Neural progenitor cell (in vitro differentiated cells): ENCODE data around the gene GCK. TPM values are rescaled to one million over a fixed set of nuclear protein-coding genes. Genes with fewer than 3 reads are reported as not detected.

Experiments
- DNase-seq: peaks from one replicate; pipeline ENCODE4 v3.0.0-alpha.2; 2016; ENCODE audit warnings: low spot score
- H2AFZ ChIP-seq: fragments of 200-600 bp; sonication (generic); replicated peaks from 2 replicates; pipeline ENCODE4 v1.6.1; 2016; ENCODE audit warnings: antibody characterized with exemption
- H3F3A ChIP-seq: fragments of 200-600 bp; sonication (generic); 2 replicates; pipeline ENCODE4 v1.6.1; 2016; ENCODE audit warnings: antibody characterized with exemption, low read depth
- H3K27ac ChIP-seq: fragments of 200-600 bp; sonication (generic); 2 replicates; pipeline ENCODE4 v1.5.1; 2016; ENCODE audit warnings: mild to moderate bottlenecking
- H3K27me3 ChIP-seq: fragments of 200-600 bp; sonication (generic); 2 replicates; pipeline ENCODE4 v1.6.1; 2016; ENCODE audit warnings: mild to moderate bottlenecking, moderate library complexity
- H3K36me3 ChIP-seq: fragments of 200-600 bp; sonication (generic); 2 replicates; pipeline ENCODE4 v1.5.1; 2016
- H3K4me1 ChIP-seq: fragments of 200-600 bp; sonication (generic); 2 replicates; pipeline ENCODE4 v1.6.1; 2016; ENCODE audit warnings: mixed run types
- H3K4me2 ChIP-seq: fragments of 200-600 bp; sonication (generic); 2 replicates; pipeline ENCODE4 v1.6.1; 2016
- H3K4me3 ChIP-seq: fragments of 200-600 bp; sonication (generic); 2 replicates; pipeline ENCODE4 v1.5.1; 2016
- H3K79me2 ChIP-seq: fragments of 200-600 bp; sonication (generic); 2 replicates; pipeline ENCODE4 v1.6.1; 2016; ENCODE audit warnings: low read depth
- H3K9ac ChIP-seq: fragments of 200-600 bp; sonication (generic); 2 replicates; pipeline ENCODE4 v1.6.1; 2016
- H3K9me3 ChIP-seq: fragments of 200-600 bp; sonication (generic); 2 replicates; pipeline ENCODE4 v1.5.1; 2016; ENCODE audit warnings: low read depth
- H4K20me1 ChIP-seq: fragments of 200-600 bp; sonication (generic); 2 replicates; pipeline ENCODE4 v1.6.1; 2016; ENCODE audit warnings: low read depth
- H3K27ac Mint-ChIP-seq: 3 replicates; pipeline ENCODE4 v1.8.0; 2021; ENCODE audit warnings: mixed read lengths
- H3K27me3 Mint-ChIP-seq: 2 replicates; pipeline ENCODE4 v1.8.0; 2022; ENCODE audit warnings: low read depth, mild to moderate bottlenecking, inconsistent platforms, moderate library complexity, mixed read lengths; ENCODE audit not compliant: insufficient read depth
- H3K36me3 Mint-ChIP-seq: 3 replicates; pipeline ENCODE4 v1.8.0; 2021; ENCODE audit warnings: mixed read lengths
- H3K4me1 Mint-ChIP-seq: 3 replicates; pipeline ENCODE4 v1.8.0; 2021; ENCODE audit warnings: mixed read lengths
- H3K4me3 Mint-ChIP-seq: 3 replicates; pipeline ENCODE4 v1.8.0; 2021; ENCODE audit warnings: mild to moderate bottlenecking, moderate library complexity, mixed read lengths
- H3K9me3 Mint-ChIP-seq: 3 replicates; pipeline ENCODE4 v1.8.0; 2020; ENCODE audit warnings: mixed read lengths
- EZH2 ChIP-seq: fragments of 200-600 bp; sonication (generic); IDR thresholded peaks from 2 replicates; pipeline ENCODE4 v1.6.1; 2017; ENCODE audit warnings: antibody characterized with exemption, mild to moderate bottlenecking, moderate library complexity
- EZH2phosphoT487 ChIP-seq: fragments of 200-600 bp; sonication (generic); IDR thresholded peaks from 2 replicates; pipeline ENCODE4 v1.6.1; 2017; ENCODE audit warnings: antibody characterized with exemption
- total RNA-seq: library from RNA; depleted of rRNA; stranded (reverse); fragments of >200 nt; gene quantifications from 2 replicates; pipeline ENCODE4 v1.2.3, GENCODE V29; 2015; ENCODE audit warnings: low replicate concordance
- TF ChIP-seq, protein P1 (sequence below): fragments of 200-600 bp; sonication (generic); IDR thresholded peaks from 2 replicates; pipeline ENCODE4 v1.5.1; 2017; ENCODE audit warnings: antibody characterized with exemption, mild to moderate bottlenecking

The GCK gene
- total RNA-seq, 1 donor from 2014 or later: not detected

DNA sequence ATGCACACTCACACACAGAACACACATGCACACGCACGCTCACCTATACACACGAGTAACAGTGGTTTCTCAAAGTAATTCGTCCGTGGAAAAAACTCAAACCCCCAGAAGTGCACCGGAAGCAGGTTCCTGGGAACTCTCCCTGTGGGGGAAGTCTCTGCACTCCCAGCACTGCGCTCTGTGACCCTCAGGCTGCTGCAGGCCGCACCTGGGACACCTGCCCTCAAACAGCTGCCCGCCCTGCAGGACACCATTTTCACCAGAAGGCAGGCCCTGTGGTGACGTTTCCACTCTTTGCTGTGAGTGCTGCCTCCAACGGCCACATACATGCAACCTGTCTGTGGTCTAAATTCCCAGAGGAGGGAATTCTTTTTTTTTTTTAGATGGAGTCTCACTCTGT lies 32.8 kb upstream of the GCK start:
- no peak overlapping the region for H3K27ac ChIP-seq
- DNase-seq: no peak
- H3K27me3 ChIP-seq: no peaks in the 10 kb centered on the region
- Mint-ChIP-seq H3K36me3 (no peaks in the 10 kb centered on the region), H3K4me1 (peaks cover 45% of the 10 kb centered on the region), H3K27ac (peak overlapping the region; percentile 58), H3K27me3 (peaks cover 9% of the 10 kb centered on the region), H3K4me3 (no peak overlapping the region), H3K9me3 (no peaks in the 10 kb centered on the region)
- no peaks in the 10 kb centered on the region for H3K9me3 ChIP-seq
- no peaks in the 10 kb centered on the region for H3K36me3 ChIP-seq
- H4K20me1 ChIP-seq: no peaks in the 10 kb centered on the region
- H3K4me2 ChIP-seq: no peak overlapping the region
- peaks cover 9% of the 10 kb centered on the region for H3F3A ChIP-seq
- H3K79me2 ChIP-seq: no peaks in the 10 kb centered on the region
- H3K4me3 ChIP-seq: no peak overlapping the region
- TF ChIP-seq, protein P1, sequence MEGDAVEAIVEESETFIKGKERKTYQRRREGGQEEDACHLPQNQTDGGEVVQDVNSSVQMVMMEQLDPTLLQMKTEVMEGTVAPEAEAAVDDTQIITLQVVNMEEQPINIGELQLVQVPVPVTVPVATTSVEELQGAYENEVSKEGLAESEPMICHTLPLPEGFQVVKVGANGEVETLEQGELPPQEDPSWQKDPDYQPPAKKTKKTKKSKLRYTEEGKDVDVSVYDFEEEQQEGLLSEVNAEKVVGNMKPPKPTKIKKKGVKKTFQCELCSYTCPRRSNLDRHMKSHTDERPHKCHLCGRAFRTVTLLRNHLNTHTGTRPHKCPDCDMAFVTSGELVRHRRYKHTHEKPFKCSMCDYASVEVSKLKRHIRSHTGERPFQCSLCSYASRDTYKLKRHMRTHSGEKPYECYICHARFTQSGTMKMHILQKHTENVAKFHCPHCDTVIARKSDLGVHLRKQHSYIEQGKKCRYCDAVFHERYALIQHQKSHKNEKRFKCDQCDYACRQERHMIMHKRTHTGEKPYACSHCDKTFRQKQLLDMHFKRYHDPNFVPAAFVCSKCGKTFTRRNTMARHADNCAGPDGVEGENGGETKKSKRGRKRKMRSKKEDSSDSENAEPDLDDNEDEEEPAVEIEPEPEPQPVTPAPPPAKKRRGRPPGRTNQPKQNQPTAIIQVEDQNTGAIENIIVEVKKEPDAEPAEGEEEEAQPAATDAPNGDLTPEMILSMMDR: no peak
- TF ChIP-seq EZH2 (no peak), EZH2phosphoT487 (no peak)
- H3K9ac ChIP-seq: no peak overlapping the region
- peaks cover 44% of the 10 kb centered on the region for H3K4me1 ChIP-seq
- no peak overlapping the region for H2AFZ ChIP-seq

DNA sequence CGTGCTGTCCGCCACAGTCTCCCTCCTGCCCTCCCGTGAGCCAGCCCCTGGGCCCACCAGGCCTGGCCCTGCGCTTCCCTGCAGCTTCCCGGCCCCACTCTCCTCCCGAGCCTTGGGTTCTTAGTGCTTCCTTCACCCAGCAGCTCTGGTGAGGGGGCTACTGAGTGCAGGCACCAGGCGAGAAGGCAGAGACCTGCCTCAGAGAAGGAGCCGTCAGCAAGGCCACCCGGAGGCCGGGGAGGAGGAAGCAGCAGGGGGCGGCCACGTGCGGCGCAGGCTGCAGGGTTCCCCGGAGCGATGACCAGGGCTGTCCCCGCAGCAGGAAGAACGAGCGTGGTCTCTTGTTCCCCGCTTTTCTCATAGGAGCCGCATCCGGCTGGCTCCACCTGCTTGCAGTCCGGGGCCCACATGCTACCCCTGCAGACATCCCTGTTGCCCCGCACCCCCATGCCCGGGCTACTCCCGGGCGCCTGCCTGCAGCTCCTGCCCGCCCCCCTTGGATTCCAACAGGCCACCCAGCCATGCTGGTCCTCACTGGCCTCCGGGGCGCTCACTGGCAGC lies 32.1 kb upstream of the GCK start:
- no peak overlapping the region for H3K4me3 ChIP-seq
- Mint-ChIP-seq H3K36me3 (no peaks in the 10 kb centered on the region), H3K4me3 (no peak overlapping the region), H3K27ac (no peak overlapping the region), H3K4me1 (peaks cover 53% of the 10 kb centered on the region), H3K9me3 (no peaks in the 10 kb centered on the region), H3K27me3 (peaks cover 11% of the 10 kb centered on the region)
- no peaks in the 10 kb centered on the region for H3K36me3 ChIP-seq
- no peak overlapping the region for H2AFZ ChIP-seq
- H3K27ac ChIP-seq: no peak overlapping the region
- H3K9me3 ChIP-seq: no peaks in the 10 kb centered on the region
- no peaks in the 10 kb centered on the region for H3K27me3 ChIP-seq
- H4K20me1 ChIP-seq: no peaks in the 10 kb centered on the region
- H3K4me1 ChIP-seq: peaks cover 49% of the 10 kb centered on the region
- peaks cover 9% of the 10 kb centered on the region for H3F3A ChIP-seq
- H3K9ac ChIP-seq: no peak overlapping the region
- no peak overlapping the region for H3K4me2 ChIP-seq
- DNase-seq: no peak
- TF ChIP-seq EZH2phosphoT487: no peak
- H3K79me2 ChIP-seq: no peaks in the 10 kb centered on the region

DNA sequence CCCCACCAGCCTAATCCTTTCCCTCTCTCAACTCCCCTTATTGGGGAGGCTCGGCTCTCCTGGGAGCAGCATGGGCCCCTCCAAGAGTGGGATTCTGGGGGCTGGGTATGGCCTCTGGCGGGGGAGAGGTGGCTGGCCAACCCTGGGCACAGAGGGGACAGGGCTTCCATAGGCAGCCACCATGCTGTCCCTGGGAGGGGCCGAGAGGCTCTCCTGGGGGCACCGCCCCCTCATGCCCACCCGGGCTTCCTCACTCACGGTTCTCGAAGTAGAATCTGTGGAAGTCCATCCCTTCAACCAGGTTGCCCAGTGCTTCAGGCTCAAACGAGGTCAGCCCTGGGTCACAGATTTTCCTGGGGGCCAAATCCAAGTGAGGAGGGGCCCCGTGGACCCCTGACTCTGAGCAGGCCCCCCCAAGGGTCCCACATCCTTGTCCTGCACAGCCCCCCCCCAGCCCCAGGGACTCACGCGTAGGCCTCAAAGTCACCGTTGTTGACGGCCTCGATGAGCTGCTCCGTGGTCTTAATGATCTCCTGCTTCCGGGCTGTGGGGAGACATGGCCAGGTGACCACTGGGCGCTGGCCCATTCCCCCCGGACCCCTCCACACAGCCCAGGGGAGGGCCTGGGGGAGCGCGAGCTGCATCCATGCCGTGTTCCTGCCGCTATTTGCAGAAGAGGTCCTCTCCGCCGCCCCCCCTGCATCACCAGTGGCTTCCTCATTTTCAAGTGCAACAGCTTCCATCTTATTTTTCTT lies 31.3 kb upstream of the GCK start:
- peaks cover 14% of the 10 kb centered on the region for H3K27me3 Mint-ChIP-seq
- H3K9me3 Mint-ChIP-seq: no peaks in the 10 kb centered on the region
- H3K4me1 Mint-ChIP-seq: peaks cover 52% of the 10 kb centered on the region
- H3K4me1 ChIP-seq: peaks cover 49% of the 10 kb centered on the region
- no peak overlapping the region for H3K9ac ChIP-seq
- H3K79me2 ChIP-seq: no peaks in the 10 kb centered on the region
- no peak overlapping the region for H3K27ac ChIP-seq
- no peaks in the 10 kb centered on the region for H3K9me3 ChIP-seq
- H3K4me2 ChIP-seq: no peak overlapping the region
- H3K27me3 ChIP-seq: no peaks in the 10 kb centered on the region
- H3K27ac Mint-ChIP-seq: no peak overlapping the region
- H4K20me1 ChIP-seq: no peaks in the 10 kb centered on the region
- TF ChIP-seq, protein P1: no peak
- TF ChIP-seq EZH2phosphoT487: no peak
- no peak for TF ChIP-seq EZH2
- no peak overlapping the region for H3K4me3 ChIP-seq
- H3K4me3 Mint-ChIP-seq: no peak overlapping the region
- no peak for DNase-seq
- no peak overlapping the region for H2AFZ ChIP-seq
- peaks cover 9% of the 10 kb centered on the region for H3F3A ChIP-seq
- H3K36me3 Mint-ChIP-seq: no peaks in the 10 kb centered on the region
- no peaks in the 10 kb centered on the region for H3K36me3 ChIP-seq

DNA sequence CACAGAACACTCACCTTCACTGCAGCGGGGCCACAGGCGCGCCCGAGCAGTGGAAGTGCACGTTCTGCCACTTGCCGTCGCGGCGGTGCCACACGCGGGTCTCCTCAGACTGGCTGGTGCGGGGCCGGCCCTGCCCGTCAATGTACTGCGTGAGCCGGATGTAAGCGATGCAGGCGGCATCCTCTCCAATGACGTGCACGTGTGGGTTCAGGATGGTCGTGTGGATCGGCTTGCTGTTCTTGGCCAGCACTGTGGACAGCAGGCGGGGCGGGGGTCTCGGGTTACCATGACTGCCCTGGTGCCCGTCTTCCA lies 30.8 kb upstream of the GCK start:
- Histone ChIP-seq H3K4me3 (no peak overlapping the region), H3K4me2 (no peak overlapping the region), H3K4me1 (peaks cover 49% of the 10 kb centered on the region), H3F3A (peaks cover 9% of the 10 kb centered on the region), H3K9me3 (no peaks in the 10 kb centered on the region), H3K9ac (no peak overlapping the region), H2AFZ (no peak overlapping the region), H3K27ac (no peak overlapping the region), H4K20me1 (no peaks in the 10 kb centered on the region), H3K27me3 (no peaks in the 10 kb centered on the region), H3K79me2 (no peaks in the 10 kb centered on the region), H3K36me3 (no peaks in the 10 kb centered on the region)
- H3K27me3 Mint-ChIP-seq: peaks cover 14% of the 10 kb centered on the region
- H3K36me3 Mint-ChIP-seq: no peaks in the 10 kb centered on the region
- H3K4me1 Mint-ChIP-seq: peaks cover 52% of the 10 kb centered on the region
- no peak overlapping the region for H3K27ac Mint-ChIP-seq
- TF ChIP-seq EZH2phosphoT487: no peak
- no peak for TF ChIP-seq EZH2
- TF ChIP-seq, protein P1: no peak
- no peak overlapping the region for H3K4me3 Mint-ChIP-seq
- DNase-seq: no peak
- H3K9me3 Mint-ChIP-seq: no peaks in the 10 kb centered on the region
